H1 (cell line): ENCODE data around the gene KRIT1. TPM values are rescaled to one million over a fixed set of nuclear protein-coding genes. Genes with fewer than 3 reads are reported as not detected.

ENCODE experiments used
- RBBP5 ChIP-seq: IDR thresholded peaks from 2 replicates; pipeline ENCODE4 v1.7.1; 2012; ENCODE audit warnings: low read depth, mild to moderate bottlenecking, inconsistent platforms, low read length, moderate library complexity, borderline replicate concordance
- SUZ12 ChIP-seq: fragments of 200-600 bp; sonication (generic); IDR thresholded peaks from 2 replicates; pipeline ENCODE4 v1.6.1; 2012; ENCODE audit warnings: mild to moderate bottlenecking, inconsistent platforms, low read length, moderate library complexity, mixed read lengths
- polyA plus RNA-seq, 7 experiments: library from polyadenylated mRNA; depleted of rRNA in 3 of 7; stranded (reverse) in 5 of 7; unstranded in 2 of 7; fragments of >200 nt in 5 of 7; fragments of 200-250 nt in 2 of 7; gene quantifications; 1 replicate in 5 of 7; 2 replicates in 1 of 7; 4 replicates in 1 of 7; pipeline versions ENCODE4 v1.2.1 to v1.2.3, GENCODE V29; 2011 to 2013; ENCODE audit warnings: missing spikeins in 2 of 7, mixed read lengths in 2 of 7
- total RNA-seq: library from RNA; stranded (reverse); fragmentation: NEBNext Ultra II Directional; extraction: Animal tissue kit (Norgen Biotek cat#: 25700); gene quantifications from 2 replicates; pipeline ENCODE4 v1.2.1, GENCODE V29; 2021

KRIT1 gene
- total and polyA plus RNA-seq, 2 of the 8 experiments (the other 6 are each of a cell fraction or from before 2014, with no cell fraction given), result 14.3 to 28.8 TPM

DNA sequence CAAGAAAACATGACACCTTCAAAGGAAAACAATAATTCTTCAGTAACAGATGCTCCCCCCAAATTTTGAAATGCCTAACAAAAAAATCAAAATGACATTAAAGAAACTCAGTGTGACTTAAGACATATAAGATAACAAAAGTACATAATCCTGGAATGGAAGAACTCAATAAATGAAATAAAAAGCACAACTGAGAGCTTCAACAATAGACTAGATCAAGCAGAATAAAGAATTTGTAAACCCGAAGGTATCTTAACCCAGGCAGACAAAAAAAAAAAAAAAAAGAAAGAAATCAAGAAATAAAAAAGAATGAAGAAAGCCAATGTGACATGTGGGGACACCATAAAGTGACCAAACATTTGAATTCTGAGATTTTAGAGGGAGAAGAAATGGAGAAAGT lies 39.0 kb downstream of the KRIT1 start (continued):
- no peak for TF ChIP-seq SUZ12
- TF ChIP-seq RBBP5, result no peak
